ENCODE data around the gene LENEP. TPM values are rescaled to one million over a fixed set of nuclear protein-coding genes. Genes with fewer than 3 reads are reported as not detected.

LENEP gene
- total and polyA plus RNA-seq, 2 of the 8 experiments (the other 6 are each of a cell fraction or from before 2014, with no cell fraction given): 1.3 TPM; not detected in 1

DNA sequence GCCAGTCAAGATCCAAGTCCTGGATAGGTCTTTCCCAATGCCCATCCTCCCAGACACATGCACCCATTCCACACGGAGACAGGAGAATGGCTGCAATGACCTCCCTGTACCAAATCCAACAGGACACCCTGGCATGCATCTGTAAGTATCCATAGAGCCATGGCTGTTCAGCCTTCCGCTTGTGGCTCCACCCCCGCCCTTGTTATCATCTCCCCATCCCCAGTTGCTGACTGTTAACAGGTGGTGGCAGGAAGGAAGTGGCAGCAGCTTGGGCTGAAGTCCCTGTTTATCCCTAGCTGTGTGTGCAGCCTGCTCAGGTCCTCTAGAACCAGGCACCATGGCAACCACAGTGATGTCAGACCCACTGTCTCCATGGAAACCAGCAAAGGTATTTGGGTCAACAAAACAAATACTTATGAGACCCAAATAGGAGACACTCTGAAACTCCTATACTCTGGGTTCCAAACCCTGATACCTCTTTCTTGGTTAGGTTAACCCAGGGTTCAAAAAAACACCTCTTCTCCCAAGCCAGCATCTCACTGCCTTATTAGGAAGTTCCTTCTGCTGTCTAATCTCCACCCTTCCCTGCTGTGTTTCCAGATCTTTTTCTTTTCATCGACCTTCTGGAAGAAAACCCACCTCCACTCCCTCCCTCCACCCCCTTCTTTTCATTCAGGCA is 38.2 kb upstream of the LENEP start (continued):
- TF ChIP-seq POLR2A (IDR thresholded peaks at IDR 0.05; ENCODE audit: control extremely low read depth in 1 of 2, low read depth in 2 of 2, low read length in 2 of 2) (peak in 1 of 2 experiments; percentile 49; a peak in 1 of 3 replicates), NRF1 (IDR thresholded peaks at IDR 0.05; ENCODE audit: low read depth, low read length) (no peak), CREB1 (IDR thresholded peaks at IDR 0.05) (no peak), TAF1 (IDR thresholded peaks at IDR 0.05; ENCODE audit: low read depth, low read length) (no peak), PHF8 (conservative IDR thresholded peaks at IDR 0.05; ENCODE audit: low read depth, low read length) (no peak), SRF (IDR thresholded peaks at IDR 0.05; ENCODE audit: low read depth, low read length) (peak; percentile 60; the same call in 1 of the 2 replicates), SP1 (IDR thresholded peaks at IDR 0.05; ENCODE audit: low read depth, low read length) (no peak), RNF2 (IDR thresholded peaks at IDR 0.05; ENCODE audit: borderline replicate concordance, low read depth, low read length, missing control alignments, poor library complexity, severe bottlenecking) (no peak), YY1 (IDR thresholded peaks at IDR 0.05; ENCODE audit: low read depth, low read length) (no peak)
